ENCODE data around the gene RPS6KB2.
"Not testable (repeated sequence)": the region's sequence is repeated elsewhere in the genome, so short reads cannot be mapped to it uniquely, and the experiment has no call there.

The RPS6KB2 gene

GRCh38 chr11:67423466-67423865 is 4.8 kb upstream of the RPS6KB2 start:
- H3K4me3 ChIP-seq (ENCODE audit: control insufficient read depth, low read depth, low read length), result no peak overlapping the region
- TF ChIP-seq CTCF (IDR thresholded peaks at IDR 0.05; ENCODE audit: control insufficient read depth, insufficient read depth, low read depth, low read length, missing control alignments), result no peak
- no peak for DNase-seq (ENCODE audit: low read depth)

DNA sequence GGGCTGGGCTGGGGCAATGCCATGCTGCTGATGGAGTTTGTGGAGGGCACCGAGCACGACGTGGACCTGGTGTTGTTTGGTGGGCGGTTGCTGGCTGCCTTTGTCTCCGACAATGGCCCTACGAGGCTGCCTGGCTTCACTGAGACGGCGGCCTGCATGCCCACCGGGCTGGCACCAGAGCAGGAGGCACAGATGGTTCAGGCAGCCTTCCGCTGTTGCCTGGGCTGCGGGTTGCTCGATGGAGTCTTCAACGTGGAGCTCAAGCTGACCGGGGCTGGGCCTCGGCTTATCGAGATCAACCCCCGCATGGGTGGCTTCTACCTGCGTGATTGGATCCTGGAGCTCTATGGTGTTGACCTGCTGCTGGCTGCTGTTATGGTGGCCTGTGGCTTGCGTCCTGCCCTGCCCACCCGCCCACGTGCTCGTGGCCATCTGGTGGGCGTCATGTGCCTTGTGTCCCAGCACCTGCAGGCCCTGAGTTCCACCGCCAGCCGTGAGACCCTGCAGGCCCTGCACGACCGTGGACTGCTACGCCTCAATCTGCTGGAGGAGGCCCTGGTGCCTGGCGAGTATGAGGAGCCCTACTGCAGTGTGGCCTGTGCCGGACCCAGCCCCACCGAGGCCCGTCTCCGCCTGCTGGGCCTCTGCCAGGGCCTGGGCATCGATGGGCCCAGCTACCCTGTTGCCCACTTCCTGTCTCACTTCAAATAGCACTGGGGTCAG is 4.2 kb upstream of the RPS6KB2 start:
- TF ChIP-seq CTCF (IDR thresholded peaks at IDR 0.05; ENCODE audit: control insufficient read depth, insufficient read depth, low read depth, low read length, missing control alignments), result no peak

GRCh38 chr11:67427364-67427859 is 882 bp upstream of the RPS6KB2 start:
- not testable (repeated sequence) for DNase-seq (ENCODE audit: low read depth)
- H3K4me3 ChIP-seq (ENCODE audit: control insufficient read depth, low read depth, low read length), result peak overlapping the region; percentile 91

More for the DNA sequence above, 4.2 kb upstream of the RPS6KB2 start:
- no peak overlapping the region for H3K4me3 ChIP-seq (ENCODE audit: control insufficient read depth, low read depth, low read length)
- DNase-seq (ENCODE audit: low read depth), result no peak

DNA sequence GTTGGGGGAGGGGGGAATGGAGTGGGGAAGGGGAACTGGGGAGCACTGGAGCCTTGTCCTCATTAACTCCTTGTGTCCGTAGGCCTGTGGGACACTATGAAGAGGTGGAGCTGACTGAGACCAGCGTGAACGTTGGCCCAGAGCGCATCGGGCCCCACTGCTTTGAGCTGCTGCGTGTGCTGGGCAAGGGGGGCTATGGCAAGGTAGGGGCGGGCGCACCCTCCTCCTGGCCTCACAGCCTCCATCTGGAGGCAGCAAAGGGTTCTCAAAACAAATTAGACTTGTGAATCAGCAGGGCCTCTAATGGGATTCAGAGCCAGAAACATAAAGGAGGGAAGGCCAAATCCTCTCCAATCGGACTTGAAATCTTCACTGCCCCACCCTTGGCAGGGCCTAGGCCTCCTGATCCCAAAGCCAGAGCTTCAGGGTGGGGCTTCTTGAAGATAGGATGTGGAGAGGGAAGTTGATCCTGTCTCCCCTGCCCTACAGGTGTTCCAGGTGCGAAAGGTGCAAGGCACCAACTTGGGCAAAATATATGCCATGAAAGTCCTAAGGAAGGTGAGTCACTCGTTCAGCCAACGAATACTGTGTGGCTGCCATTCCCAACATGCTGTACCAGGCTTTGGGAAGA is 859 bp downstream of the RPS6KB2 start:
- no peak for DNase-seq (ENCODE audit: low read depth)
- peak overlapping the region; percentile 91 for H3K4me3 ChIP-seq (ENCODE audit: control insufficient read depth, low read depth, low read length)
- TF ChIP-seq CTCF (IDR thresholded peaks at IDR 0.05; ENCODE audit: control insufficient read depth, insufficient read depth, low read depth, low read length, missing control alignments), result no peak

DNA sequence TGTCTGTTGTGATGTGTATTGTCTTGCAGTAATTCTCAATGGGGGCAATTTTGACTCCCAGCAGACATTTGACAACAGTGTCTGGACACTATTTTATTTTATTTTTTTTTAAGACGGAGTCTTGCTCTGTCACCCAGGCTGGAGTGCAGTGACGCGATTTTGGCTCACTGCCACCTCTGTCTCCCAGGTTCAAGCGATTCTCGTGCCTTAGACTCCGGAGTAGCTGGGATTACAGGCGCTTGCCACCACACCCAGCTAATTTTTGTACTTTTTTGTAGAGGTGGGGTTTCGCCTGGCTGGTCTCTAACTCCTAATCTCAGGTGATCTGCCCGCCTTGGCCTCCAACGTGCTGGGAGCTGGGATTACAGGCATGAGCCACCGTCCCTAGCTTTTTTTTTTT is 1.4 kb downstream of the RPS6KB2 start:
- DNase-seq (ENCODE audit: low read depth), result no peak
- TF ChIP-seq CTCF (IDR thresholded peaks at IDR 0.05; ENCODE audit: control insufficient read depth, insufficient read depth, low read depth, low read length, missing control alignments), result no peak
- H3K4me3 ChIP-seq (ENCODE audit: control insufficient read depth, low read depth, low read length), result no peak overlapping the region

- no peak for DNase-seq (ENCODE audit: low read depth)
- TF ChIP-seq CTCF (IDR thresholded peaks at IDR 0.05; ENCODE audit: control insufficient read depth, insufficient read depth, low read depth, low read length, missing control alignments), result no peak
Observed at GRCh38 chr11:67431346-67432249, 3.3 kb downstream of the RPS6KB2 start.

More at GRCh38 chr11:67431346-67432249, 3.3 kb downstream of the RPS6KB2 start:
- H3K4me3 ChIP-seq (ENCODE audit: control insufficient read depth, low read depth, low read length), result no peak overlapping the region
